SH-SY5Y (cell line): ENCODE data around the gene CCNE1.

Experiments used
- GATA2 ChIP-seq: IDR thresholded peaks from 2 replicates; pipeline ENCODE4 v1.6.1; 2011; ENCODE audit warnings: mild to moderate bottlenecking, low read depth, low read length
- GATA3 ChIP-seq: IDR thresholded peaks from 2 replicates; pipeline ENCODE4 v1.6.1; 2011; ENCODE audit warnings: low read depth, mild to moderate bottlenecking, low read length, moderate library complexity

Gene CCNE1

DNA sequence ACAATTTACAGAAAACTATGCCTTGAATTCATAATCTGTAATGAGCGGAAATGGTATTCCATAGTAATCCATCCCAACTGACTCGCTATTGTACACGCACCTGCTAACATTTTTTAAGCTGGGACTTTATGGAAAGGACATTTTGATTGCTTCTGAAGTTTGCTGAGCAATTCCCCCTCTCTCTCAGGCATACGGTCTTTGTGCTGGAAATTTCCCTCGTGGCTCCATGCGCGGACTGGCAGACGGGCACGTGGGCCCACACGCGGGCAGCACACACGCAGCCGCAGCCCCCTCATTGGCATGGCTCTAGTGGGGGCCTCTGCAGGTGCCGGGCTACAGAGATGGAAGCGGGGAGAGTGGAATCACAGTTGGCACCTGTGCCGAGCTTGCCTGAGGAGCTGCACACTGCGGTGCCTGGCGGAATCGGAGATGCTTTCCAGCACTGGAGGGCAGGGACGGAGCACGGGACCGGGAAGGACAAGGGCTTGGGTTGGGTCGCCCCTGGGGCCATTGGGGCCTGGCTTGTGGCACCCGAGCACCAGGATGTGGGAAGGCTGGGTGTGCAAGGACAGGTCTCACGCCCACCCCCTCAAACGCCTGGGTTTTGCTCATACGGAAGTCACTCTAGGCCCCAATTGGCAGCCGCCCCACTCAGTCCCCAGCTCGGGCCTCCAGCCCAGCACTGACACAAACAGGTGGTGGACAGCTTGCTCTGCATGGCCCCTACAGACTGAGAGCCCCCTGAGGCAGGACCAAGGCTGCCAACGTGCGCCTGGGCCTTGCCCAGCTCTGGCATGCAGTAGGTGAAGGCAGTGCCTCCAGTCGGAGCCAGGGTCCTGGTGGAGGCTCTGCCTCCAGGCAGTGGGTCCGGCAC is 30.2 kb upstream of the CCNE1 start:
- TF ChIP-seq GATA2 (no peak), GATA3 (no peak)

DNA sequence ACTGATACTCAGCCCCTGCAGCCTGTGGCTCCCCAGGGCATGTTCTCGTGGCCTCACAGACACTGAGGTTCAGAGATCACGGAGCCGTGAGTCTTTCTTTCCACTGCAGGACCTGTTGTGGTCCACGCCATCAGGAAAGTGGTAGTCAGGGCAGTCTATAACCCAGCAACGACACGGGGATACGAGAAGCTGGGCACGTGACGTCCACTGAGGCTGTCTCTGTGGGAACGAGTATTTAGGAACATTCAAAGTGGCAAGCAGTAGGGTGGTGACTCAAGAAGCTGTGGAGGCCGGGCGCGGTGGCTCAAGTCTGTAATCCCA is 29.6 kb upstream of the CCNE1 start:
- TF ChIP-seq GATA3 (no peak), GATA2 (no peak)

DNA sequence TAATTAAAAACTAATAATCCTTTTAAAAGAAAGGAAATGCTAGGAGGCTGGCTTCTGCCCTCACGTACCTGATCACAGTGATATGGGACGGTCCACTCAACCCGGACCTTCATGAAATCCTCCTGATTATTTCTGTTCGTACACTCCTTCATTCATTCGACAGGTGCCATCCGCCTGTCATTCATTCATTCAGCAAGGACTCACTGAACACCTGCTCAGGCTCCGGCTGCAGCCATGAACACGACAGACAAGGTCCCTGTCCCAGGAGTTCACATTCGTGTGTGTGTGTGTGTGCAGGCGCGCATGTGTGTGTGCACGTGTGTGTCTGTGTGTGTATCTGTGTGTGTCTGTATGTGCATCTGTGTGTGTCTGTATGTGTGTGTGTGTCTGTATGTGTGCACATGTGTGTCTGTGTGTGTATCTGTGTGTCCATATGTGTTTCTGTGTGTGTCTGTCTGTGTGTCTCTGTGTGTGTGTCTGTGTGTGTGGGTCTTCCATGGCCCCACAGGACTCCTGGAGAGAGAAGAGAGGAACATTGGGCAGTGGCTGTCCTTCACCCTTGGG is 28.1 kb upstream of the CCNE1 start:
- TF ChIP-seq GATA3: no peak
- no peak for TF ChIP-seq GATA2

DNA sequence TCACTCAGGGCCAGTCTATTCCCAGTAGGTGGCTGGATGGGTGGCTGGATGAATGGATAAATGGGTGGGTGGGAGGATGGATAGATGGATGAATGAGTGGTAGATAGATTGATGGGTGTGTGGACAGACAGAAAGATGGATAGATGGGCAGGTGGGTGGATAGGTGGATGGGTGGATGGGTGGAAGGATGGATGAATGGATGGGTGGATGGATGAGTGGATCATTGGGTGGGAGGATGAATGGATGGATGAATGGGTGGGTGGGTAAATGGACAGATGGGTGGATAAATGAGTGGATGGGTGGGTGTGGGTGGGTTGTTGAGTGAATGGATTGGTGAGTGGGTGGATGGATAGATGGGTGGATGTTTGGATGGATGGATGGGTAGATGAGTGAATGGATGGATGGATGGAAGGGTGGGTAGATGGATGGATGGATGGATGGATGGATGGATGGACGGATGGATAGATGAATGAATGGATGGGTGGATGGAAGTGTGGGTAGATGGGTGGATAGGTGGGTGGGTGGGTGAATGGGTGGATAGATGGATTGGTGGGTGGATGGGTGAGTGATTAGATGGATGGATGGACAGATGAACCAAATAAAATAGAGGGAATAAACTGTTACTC is 27.1 kb upstream of the CCNE1 start:
- TF ChIP-seq GATA2: no peak
- no peak for TF ChIP-seq GATA3

DNA sequence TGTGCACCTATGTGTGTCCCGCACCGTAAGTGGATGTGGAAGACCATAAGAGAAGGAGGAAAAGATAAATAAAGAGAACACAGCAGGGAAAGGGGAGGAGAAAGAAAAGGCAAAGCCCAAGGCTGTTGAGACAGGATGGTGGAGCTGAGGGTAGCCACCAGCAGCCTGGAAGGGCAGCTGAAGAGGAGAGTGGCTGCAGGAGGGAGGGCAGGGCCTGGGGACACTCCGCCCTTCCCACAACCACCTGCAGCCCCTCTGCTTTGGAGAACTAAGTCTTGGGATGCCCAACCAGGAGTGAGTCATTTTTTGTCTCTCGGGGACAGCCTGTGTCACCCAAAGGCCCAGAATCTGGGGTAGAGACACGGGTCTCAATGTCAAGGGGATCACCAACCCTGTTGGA is 26.4 kb upstream of the CCNE1 start:
- TF ChIP-seq GATA2 (no peak), GATA3 (no peak)

DNA sequence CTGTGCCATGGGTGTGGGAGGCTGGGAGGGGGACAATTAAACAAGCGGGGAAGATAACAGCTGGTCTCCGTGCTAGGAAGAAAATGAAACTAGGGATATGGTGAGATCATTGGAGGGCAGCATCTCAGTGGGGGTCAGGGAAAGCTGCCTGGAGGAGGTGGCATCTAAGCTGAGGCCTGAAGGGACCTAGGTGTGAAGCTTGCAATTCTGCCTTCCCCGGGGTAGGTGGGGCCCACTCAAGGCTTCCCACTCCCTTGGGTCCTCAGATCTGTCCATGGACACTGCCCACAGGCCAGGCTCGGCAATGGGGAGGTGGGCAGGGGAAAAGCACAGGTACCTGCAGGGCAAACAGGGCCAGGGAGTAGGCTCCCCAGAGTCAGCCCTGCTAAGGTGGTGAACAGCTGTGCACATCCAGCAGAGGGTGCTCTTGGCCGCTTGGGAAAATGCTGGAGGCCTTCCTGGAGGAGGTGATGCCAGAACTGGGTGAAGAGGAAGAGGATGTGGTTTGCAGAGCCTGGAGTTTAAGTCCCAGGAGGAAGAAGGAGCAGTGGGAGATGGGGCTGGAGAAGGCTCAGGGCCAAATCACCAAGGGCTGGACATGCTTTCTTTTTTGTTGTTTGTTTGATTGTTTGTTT is 25.7 kb upstream of the CCNE1 start:
- TF ChIP-seq GATA3 (no peak), GATA2 (no peak)

DNA sequence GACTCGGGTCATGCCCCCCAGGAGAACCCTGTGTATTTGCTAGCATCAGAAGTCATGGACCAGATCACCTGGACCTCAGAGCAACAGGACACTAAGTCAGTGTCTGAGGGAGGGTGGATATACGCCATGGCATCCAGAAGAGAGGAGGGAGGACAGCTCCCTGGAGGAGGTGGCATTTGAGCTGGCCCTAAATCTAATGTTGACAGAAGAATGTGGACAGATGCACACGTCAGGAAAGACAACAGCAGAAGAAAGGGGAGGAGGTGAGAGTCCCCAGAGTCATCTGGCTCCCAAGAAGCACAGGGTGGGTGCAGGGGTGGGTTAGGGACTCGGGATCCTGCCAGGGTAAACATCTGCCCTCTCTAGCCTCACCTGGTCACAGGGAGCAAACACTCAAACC is 24.5 kb upstream of the CCNE1 start:
- TF ChIP-seq GATA3: no peak
- no peak for TF ChIP-seq GATA2

DNA sequence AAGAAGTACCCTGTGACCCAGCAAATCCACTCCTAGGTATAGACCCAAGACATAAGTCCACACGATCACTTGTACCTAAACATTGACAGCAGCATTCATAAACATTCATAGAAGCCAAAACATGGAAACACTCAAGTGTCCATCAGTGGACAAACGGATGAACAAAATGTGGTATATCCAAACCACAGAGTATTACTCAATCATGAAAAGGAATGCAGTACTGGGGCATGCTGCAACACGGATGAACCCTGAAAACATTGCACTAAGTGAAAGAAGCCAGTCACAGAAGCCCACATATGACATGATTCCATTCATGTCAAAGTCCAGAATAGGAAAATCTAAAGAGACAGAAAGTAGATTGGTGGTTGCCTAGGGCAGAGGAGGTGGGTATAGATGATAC is 22.8 kb upstream of the CCNE1 start:
- TF ChIP-seq GATA2 (no peak), GATA3 (no peak)

DNA sequence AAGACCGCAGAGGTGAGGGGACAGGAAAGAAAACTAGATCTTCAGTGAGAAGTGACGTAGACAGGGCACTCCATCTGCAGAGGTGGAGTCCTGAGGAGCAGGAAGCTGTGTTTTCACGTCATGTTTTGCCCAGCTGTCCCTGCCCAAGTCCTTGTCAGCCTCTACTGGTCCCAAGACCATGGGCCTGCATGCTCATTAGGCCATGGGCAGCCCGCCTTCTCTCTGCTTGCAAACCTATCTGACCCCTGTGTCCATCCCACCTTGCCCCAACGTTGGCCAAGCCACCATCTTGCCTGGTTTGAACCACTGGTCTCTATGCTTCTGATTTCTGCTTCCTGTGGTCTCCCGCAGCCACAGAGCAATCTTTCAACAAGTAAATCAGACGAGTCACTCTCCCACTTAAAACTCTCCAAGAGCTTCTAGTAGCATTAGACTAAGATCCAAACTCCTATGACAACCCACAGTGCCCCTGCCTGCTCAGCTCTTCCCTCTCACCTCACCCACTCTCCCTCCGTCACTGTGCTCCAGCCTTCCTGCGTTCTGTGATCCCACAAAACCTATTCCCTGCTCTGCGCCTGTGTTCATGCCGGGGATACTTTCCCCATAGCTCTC is 18.6 kb upstream of the CCNE1 start:
- TF ChIP-seq GATA3: no peak
- TF ChIP-seq GATA2: no peak

DNA sequence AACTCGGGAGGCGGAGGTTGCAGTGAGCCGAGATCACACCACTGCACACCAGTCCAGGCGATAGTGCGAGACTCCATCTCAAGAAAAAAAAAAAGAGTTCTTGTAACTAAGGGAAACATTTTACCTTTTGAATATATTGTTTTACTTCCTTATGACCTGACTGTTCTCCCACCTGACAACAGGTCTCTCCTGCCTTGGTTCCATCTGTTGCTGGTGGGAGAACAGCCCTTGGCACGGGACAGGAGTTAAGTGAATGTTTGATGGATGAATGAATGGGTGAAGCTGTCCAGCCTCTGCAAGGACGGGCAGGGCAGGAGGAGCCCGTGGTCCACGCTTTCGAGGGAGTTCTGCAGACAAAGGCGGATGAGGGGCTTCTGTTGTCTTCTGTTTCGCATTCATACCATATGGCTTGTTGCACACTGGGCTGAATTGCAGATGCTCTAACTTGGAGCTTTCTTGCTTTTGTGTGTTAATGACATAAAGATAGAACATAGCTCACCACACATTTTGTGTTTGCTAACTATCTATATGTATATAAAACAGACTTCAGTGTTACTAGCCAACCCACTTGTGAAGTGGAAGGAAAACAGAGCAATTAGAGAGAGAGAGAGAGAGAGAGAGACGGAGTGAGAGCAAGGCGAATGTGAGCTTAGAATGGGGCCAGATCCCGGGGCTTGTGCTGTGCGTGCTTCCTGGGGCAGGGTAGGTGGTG is 16.2 kb upstream of the CCNE1 start:
- TF ChIP-seq GATA3: no peak
- no peak for TF ChIP-seq GATA2

DNA sequence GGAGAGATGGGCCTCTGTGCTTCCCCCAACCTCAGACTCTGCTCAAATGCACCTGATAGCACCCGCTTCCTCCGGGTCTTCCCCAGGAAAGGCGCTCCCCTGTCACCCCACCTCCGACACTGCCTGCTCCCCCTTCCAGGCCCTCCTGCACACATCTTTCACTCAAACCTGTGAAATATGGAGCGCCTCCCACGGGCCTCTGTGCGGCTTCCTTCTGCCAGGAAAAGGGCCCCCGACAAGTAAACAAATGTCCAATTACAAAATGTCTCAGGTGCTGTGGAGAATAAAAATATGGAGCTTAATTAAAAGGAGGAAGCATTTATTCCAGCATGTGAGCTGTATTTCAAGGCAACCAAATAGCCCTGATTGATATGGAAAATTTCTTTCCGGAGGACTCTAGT is 15.6 kb upstream of the CCNE1 start:
- no peak for TF ChIP-seq GATA2

DNA sequence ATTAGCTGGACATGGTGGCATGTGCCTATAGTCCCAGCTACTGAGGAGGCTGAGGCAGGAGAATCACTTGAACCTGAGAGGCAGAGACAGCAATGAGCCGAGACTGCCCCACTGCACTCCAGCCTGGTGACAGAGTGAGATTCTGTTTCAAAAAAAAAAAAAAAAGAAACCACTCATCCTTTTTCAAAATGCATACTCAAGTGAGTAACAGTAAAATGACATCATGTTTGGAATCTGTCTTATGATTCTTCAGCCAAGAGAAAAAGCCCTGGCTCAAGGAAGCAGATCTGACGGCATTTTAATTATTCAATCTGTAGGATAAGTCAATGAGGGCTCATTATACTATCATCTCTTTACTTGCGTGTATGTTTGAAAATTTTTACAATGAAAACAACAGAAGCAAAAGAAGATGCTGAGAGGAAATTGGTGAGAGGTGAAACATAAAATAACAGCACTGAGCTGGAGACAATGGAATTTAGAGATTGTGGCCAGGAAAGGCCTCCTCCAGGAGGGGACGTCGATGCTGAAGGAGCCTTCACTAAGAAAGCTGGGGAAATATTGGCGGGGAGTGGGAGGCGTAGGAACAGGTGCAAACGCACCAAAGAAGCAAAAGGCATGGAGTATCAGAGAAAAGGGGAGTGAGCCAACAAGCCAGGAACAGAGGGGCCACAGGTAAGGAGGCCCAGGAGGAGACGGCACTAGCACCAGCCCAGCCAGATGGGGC is 12.9 kb upstream of the CCNE1 start:
- TF ChIP-seq GATA3 (no peak), GATA2 (no peak)

DNA sequence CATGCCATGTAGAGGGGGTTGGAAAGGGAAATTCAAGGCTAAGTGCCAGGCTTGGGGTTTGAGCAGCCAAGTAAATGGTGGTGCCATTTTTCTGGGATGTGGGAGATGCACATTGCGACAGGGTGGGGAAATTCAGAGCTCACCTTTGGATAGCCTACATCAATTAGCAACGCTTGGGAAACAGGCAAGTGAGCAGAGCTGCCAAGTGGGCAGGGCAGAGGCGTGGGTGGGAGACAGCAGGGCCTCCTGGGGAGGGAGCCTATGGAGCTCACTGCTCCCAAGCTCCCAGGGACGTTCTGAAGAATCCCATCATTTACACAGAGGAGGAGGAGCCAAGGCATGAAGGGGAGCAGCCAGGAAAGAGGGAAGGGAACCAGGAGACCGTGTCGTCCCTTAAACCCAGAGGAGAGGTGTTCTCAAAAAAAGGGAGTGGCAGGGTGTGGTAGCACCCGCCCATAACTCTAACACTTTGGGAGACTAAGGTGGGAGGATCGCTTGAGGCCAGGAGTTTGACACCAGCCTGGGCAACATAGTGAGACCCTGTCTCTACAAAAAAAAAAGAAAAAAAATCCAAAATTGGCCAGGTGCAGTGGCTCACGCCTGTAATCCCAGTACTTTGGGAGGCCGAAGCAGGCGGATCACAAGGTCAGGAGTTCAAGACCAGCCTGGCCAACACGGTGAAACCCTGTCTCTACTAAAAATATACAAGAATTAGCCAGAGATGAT is 11.5 kb upstream of the CCNE1 start:
- no peak for TF ChIP-seq GATA2
- TF ChIP-seq GATA3: no peak

DNA sequence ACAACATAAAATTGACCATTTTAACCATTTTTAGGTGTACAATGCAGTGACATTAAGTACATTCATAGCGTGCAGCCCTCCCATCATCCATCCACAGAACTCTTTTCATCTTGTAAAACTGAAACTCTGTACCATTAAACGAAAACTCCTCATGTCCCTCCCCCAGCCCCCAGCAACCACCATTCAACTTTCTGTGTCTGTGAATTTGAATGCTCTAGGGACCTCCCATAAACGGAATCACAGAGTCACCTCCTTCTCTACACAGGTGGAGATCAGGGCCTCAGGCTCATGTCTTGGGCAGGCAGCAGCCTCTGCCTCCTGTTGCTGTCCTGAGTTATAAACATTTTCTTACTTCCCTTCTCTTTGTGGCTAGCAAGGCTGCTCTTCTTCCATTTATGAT is 7.3 kb upstream of the CCNE1 start:
- TF ChIP-seq GATA3 (no peak), GATA2 (no peak)
